Mammary epithelial cell (primary cell): ENCODE data around the gene AP4S1.

Experiments used
- CTCF ChIP-seq, 2 donors: IDR thresholded peaks in 1 of 2; conservative IDR thresholded peaks in 1 of 2; 2 replicates each; pipeline ENCODE4 v1.5.1; 2011 to 2012; ENCODE audit warnings: inconsistent platforms in 2 of 2, low read length in 2 of 2, mild to moderate bottlenecking in 2 of 2, control low read depth in 1 of 2, low read depth in 1 of 2; ENCODE audit not compliant: insufficient read depth in 1 of 2; ENCODE audit errors: extremely low read depth in 1 of 2
- EZH2 ChIP-seq: IDR thresholded peaks from 2 replicates; pipeline ENCODE4 v1.6.1; 2012; ENCODE audit warnings: low read length, inconsistent platforms, borderline replicate concordance

GRCh38 chr14:31057035-31057434 lies 31.6 kb downstream of the AP4S1 start:
- TF ChIP-seq CTCF (conservative IDR thresholded peaks at IDR 0.05 in 1 of 2, IDR thresholded peaks at IDR 0.05 in 1 of 2; ENCODE audit: extremely low read depth in 1 of 2, insufficient read depth in 1 of 2, low read depth in 1 of 2, low read length in 2 of 2) (no peak), EZH2 (no peak)
